CD4-positive, alpha-beta T cell treated with Interleukin-6 for 4 hours (primary cell): Measurements from ENCODE around the gene LGALS9B.
"Not testable (repeated sequence)": the region's sequence is repeated elsewhere in the genome, so short reads cannot be mapped to it uniquely, and the experiment has no call there.

Source experiments
- DNase-seq: peaks from one replicate; pipeline ENCODE4 v3.0.0-alpha.2; 2020; ENCODE audit warnings: mixed read lengths

LGALS9B gene

GRCh38 chr17:20401306-20402022 is 65.9 kb downstream of the LGALS9B start:
- not testable (repeated sequence) for DNase-seq

GRCh38 chr17:20400559-20401305 is 66.6 kb downstream of the LGALS9B start:
- DNase-seq: not testable (repeated sequence)
